Measurements from ENCODE around the gene AKR7A2.

GRCh38 chr1:19258353-19258752, 53.6 kb downstream of the AKR7A2 start:
- TF ChIP-seq CTCF (IDR thresholded peaks at IDR 0.05) = no peak
- TF ChIP-seq POLR2A (IDR thresholded peaks at IDR 0.05; ENCODE audit: low read depth) = no peak
- TF ChIP-seq EP300 (IDR thresholded peaks at IDR 0.05) = no peak
- no peak for TF ChIP-seq POLR2AphosphoS5 (IDR thresholded peaks at IDR 0.05)
